ENCODE data around the gene MRPL36.

MRPL36 gene

GRCh38 chr5:1836176-1836890 is 36.7 kb upstream of the MRPL36 start:
- TF ChIP-seq GATA1 (IDR thresholded peaks at IDR 0.05; ENCODE audit: low read depth, low read length) (no peak), POLR2A (IDR thresholded peaks at IDR 0.05; ENCODE audit: low read length) (no peak)

DNA sequence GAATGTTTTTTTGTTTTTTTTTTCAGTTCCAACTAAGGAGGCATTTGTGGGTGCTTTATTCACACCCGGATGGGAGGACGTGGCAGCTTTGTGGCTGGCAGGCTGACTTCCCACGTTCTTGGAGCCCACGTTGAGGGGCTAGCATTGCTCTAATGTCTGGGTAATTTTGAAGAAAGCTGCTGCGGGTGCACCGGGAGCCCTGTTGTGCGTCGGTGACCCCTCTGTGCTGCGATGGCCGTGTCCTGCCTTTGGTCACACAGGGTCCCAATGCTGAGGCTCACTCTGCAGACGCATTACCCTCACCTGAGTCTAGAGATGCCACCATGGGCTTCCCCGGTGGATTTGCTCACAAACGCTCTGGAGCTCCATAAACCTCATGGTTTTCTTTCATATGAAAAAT is 35.8 kb upstream of the MRPL36 start:
- TF ChIP-seq POLR2A (IDR thresholded peaks at IDR 0.05; ENCODE audit: low read length), result no peak
- no peak for TF ChIP-seq GATA1 (IDR thresholded peaks at IDR 0.05; ENCODE audit: low read depth, low read length)
- no peak for DNase-seq

More at GRCh38 chr5:1836176-1836890, 36.7 kb upstream of the MRPL36 start:
- DNase-seq, result no peak

GRCh38 chr5:1834721-1835429 is 35.2 kb upstream of the MRPL36 start:
- no peak for TF ChIP-seq POLR2A (IDR thresholded peaks at IDR 0.05; ENCODE audit: low read length)
- no peak for DNase-seq

GRCh38 chr5:1834022-1834551 is 34.5 kb upstream of the MRPL36 start:
- TF ChIP-seq POLR2A (IDR thresholded peaks at IDR 0.05; ENCODE audit: low read length) (no peak), GATA1 (IDR thresholded peaks at IDR 0.05; ENCODE audit: low read depth, low read length) (no peak)
- DNase-seq, result no peak

- DNase-seq, result no peak
- TF ChIP-seq GATA1 (IDR thresholded peaks at IDR 0.05; ENCODE audit: low read depth, low read length) (no peak), POLR2A (IDR thresholded peaks at IDR 0.05; ENCODE audit: low read length) (no peak)
Observed at GRCh38 chr5:1833264-1834021, 33.8 kb upstream of the MRPL36 start.

DNA sequence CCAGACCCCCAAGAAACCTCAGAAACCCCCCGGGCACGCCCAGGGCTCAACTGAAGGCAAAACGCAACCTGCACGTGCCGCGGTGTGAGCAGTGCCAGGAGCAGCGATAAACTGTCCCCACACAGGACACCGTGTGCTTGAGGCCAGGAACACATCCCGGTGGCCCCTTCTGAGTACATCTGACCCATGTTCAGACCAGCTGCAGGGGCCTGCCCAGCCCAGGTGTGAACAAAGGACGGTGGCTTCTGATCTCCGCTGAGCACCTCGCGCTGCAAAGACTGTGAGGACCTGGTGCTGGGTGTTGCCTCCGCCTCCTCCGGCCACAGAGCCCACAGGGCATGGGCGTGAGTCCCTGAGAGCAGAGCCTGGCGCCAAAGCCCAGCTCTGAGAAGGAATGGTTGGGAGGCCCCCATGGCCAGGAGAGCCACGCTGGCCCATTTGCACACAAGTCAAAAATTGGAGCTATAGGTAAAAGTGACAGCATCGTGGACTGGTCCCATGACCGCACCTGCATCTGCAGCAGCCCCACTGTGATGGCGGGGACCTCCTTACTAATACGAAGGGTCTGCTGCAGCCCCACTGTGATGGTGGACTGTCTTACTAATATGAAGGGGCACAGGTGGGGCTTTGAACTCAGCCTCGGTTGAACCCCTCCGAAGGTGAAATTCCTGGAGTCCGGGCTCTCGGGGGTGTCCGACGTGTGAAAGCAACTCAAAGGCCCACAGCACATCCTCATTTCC is 33.0 kb upstream of the MRPL36 start:
- no peak for TF ChIP-seq GATA1 (IDR thresholded peaks at IDR 0.05; ENCODE audit: low read depth, low read length)
- no peak for TF ChIP-seq POLR2A (IDR thresholded peaks at IDR 0.05; ENCODE audit: low read length)
- no peak for DNase-seq

GRCh38 chr5:1831677-1832313 is 32.2 kb upstream of the MRPL36 start:
- TF ChIP-seq POLR2A (IDR thresholded peaks at IDR 0.05; ENCODE audit: low read length) (no peak), GATA1 (IDR thresholded peaks at IDR 0.05; ENCODE audit: low read depth, low read length) (no peak)
- DNase-seq, result no peak

GRCh38 chr5:1831257-1831656 is 31.6 kb upstream of the MRPL36 start:
- TF ChIP-seq POLR2A (IDR thresholded peaks at IDR 0.05; ENCODE audit: low read length) (no peak), GATA1 (IDR thresholded peaks at IDR 0.05; ENCODE audit: low read depth, low read length) (no peak)
- no peak for DNase-seq

- TF ChIP-seq GATA1 (IDR thresholded peaks at IDR 0.05; ENCODE audit: low read depth, low read length) (no peak), POLR2A (IDR thresholded peaks at IDR 0.05; ENCODE audit: low read length) (no peak)
- no peak for DNase-seq
Observed at GRCh38 chr5:1830571-1831228, 31.1 kb upstream of the MRPL36 start.

GRCh38 chr5:1827886-1828397 is 28.3 kb upstream of the MRPL36 start:
- no peak for TF ChIP-seq POLR2A (IDR thresholded peaks at IDR 0.05; ENCODE audit: low read length)
- no peak for TF ChIP-seq GATA1 (IDR thresholded peaks at IDR 0.05; ENCODE audit: low read depth, low read length)
- DNase-seq, result peak in 1 of 2 experiments; percentile 20

- no peak for DNase-seq
- no peak for TF ChIP-seq POLR2A (IDR thresholded peaks at IDR 0.05; ENCODE audit: low read length)
- no peak for TF ChIP-seq GATA1 (IDR thresholded peaks at IDR 0.05; ENCODE audit: low read depth, low read length)
Observed at GRCh38 chr5:1827025-1827885, 27.6 kb upstream of the MRPL36 start.

All from erythroblast (primary cell).